H9 (cell line): ENCODE measurements around the gene IBA57. TPM values are rescaled to one million over a fixed set of nuclear protein-coding genes. Genes with fewer than 3 reads are reported as not detected.

Experiments
- DNase-seq: peaks from one replicate; pipeline ENCODE4 v3.0.0-alpha.2; 2017
- H2AFZ ChIP-seq: one replicate; pipeline ENCODE4 v1.6.1; 2013; ENCODE audit warnings: mild to moderate bottlenecking, low read length, control low read depth, moderate library complexity
- H2AK5ac ChIP-seq: 2 replicates; pipeline ENCODE4 v1.6.1; 2013; ENCODE audit warnings: low read length, control low read depth, mixed read lengths; ENCODE audit not compliant: insufficient read length
- H2BK120ac ChIP-seq: one replicate; pipeline ENCODE4 v1.6.1; 2013; ENCODE audit warnings: low read depth, mild to moderate bottlenecking, low read length, control low read depth, inconsistent platforms; ENCODE audit not compliant: poor library complexity, severe bottlenecking
- H2BK12ac ChIP-seq: 2 replicates; pipeline ENCODE4 v1.6.1; 2013; ENCODE audit warnings: low read length, control low read depth, mixed read lengths, low read depth; ENCODE audit not compliant: insufficient read length
- H2BK15ac ChIP-seq: 2 replicates; pipeline ENCODE4 v1.6.1; 2013; ENCODE audit warnings: low read depth, low read length, control low read depth
- H2BK20ac ChIP-seq: one replicate; pipeline ENCODE4 v1.6.1; 2013; ENCODE audit warnings: low read depth, mild to moderate bottlenecking, low read length, control low read depth, inconsistent platforms; ENCODE audit not compliant: poor library complexity, severe bottlenecking
- H2BK5ac ChIP-seq: 2 replicates; pipeline ENCODE4 v1.6.1; 2013; ENCODE audit warnings: low read length, control low read depth, mixed read lengths; ENCODE audit not compliant: insufficient read length
- H3K14ac ChIP-seq: 2 replicates; pipeline ENCODE4 v1.6.1; 2013; ENCODE audit warnings: low read length, control low read depth; ENCODE audit not compliant: insufficient read depth
- H3K18ac ChIP-seq: 2 replicates; pipeline ENCODE4 v1.6.1; 2013; ENCODE audit warnings: low read depth, mild to moderate bottlenecking, mixed read lengths, low read length, control low read depth; ENCODE audit not compliant: insufficient read length
- H3K23ac ChIP-seq: 2 replicates; pipeline ENCODE4 v1.6.1; 2013; ENCODE audit warnings: low read length, control low read depth, mixed read lengths, low read depth; ENCODE audit not compliant: insufficient read length
- H3K23me2 ChIP-seq: 2 replicates; pipeline ENCODE4 v1.6.1; 2013; ENCODE audit warnings: low read depth, mild to moderate bottlenecking, mixed read lengths, low read length, control low read depth; ENCODE audit not compliant: insufficient read length, poor library complexity, severe bottlenecking
- H3K27ac ChIP-seq: 2 replicates; pipeline ENCODE4 v1.5.1; 2013; ENCODE audit warnings: low read length, control low read depth, mixed read lengths, low read depth; ENCODE audit not compliant: insufficient read length
- H3K27me3 ChIP-seq: 2 replicates; pipeline ENCODE4 v1.6.1; 2013; ENCODE audit warnings: low read length, control low read depth, inconsistent platforms; ENCODE audit not compliant: insufficient read depth
- H3K4ac ChIP-seq: 2 replicates; pipeline ENCODE4 v1.6.1; 2013; ENCODE audit warnings: low read depth, mild to moderate bottlenecking, control low read depth, inconsistent platforms, low read length, moderate library complexity
- H3K4me1 ChIP-seq: 2 replicates; pipeline ENCODE4 v1.6.1; 2013; ENCODE audit warnings: low read length, control low read depth, inconsistent platforms; ENCODE audit not compliant: insufficient read depth
- H3K4me2 ChIP-seq: 2 replicates; pipeline ENCODE4 v1.6.1; 2013; ENCODE audit warnings: low read length, control low read depth, mixed read lengths; ENCODE audit not compliant: insufficient read length, insufficient read depth
- H3K56ac ChIP-seq: 2 replicates; pipeline ENCODE4 v1.6.1; 2013; ENCODE audit warnings: low read depth, mild to moderate bottlenecking, mixed read lengths, low read length, control low read depth; ENCODE audit not compliant: insufficient read length
- H3K79me1 ChIP-seq: 2 replicates; pipeline ENCODE4 v1.6.1; 2013; ENCODE audit warnings: low read depth, mild to moderate bottlenecking, moderate library complexity, low read length, control low read depth, inconsistent platforms; ENCODE audit not compliant: insufficient read depth, poor library complexity, severe bottlenecking
- H3K79me2 ChIP-seq: 2 replicates; pipeline ENCODE4 v1.6.1; 2013; ENCODE audit warnings: low read length, control low read depth, inconsistent platforms; ENCODE audit not compliant: insufficient read depth
- H3K9ac ChIP-seq: 2 replicates; pipeline ENCODE4 v1.6.1; 2013; ENCODE audit warnings: low read length, control low read depth, mixed read lengths; ENCODE audit not compliant: insufficient read length; ENCODE audit errors: extremely low read depth
- H3K9me3 ChIP-seq: one replicate; pipeline ENCODE4 v1.6.1; 2013; ENCODE audit warnings: low read depth, low read length, inconsistent platforms; ENCODE audit not compliant: control insufficient read depth
- H3T11ph ChIP-seq: one replicate; pipeline ENCODE4 v1.6.1; 2013; ENCODE audit warnings: mild to moderate bottlenecking, low read length, control low read depth, inconsistent platforms
- H4K20me1 ChIP-seq: one replicate; pipeline ENCODE4 v1.6.1; 2013; ENCODE audit not compliant: control insufficient read depth, insufficient read length, insufficient read depth
- H4K5ac ChIP-seq: 2 replicates; pipeline ENCODE4 v1.6.1; 2013; ENCODE audit warnings: low read depth, mild to moderate bottlenecking, mixed read lengths, low read length, control low read depth; ENCODE audit not compliant: insufficient read length
- H4K8ac ChIP-seq: replicated peaks from 2 replicates; pipeline ENCODE4 v1.6.1; 2013; ENCODE audit warnings: low read length, control low read depth, mixed read lengths, low read depth; ENCODE audit not compliant: insufficient read length
- H4K91ac ChIP-seq: 2 replicates; pipeline ENCODE4 v1.6.1; 2013; ENCODE audit warnings: low read depth, mild to moderate bottlenecking, moderate library complexity, mixed read lengths, low read length, control low read depth; ENCODE audit not compliant: insufficient read length
- H3K27ac Mint-ChIP-seq, 3 experiments: 2 replicates in 2 of 3; 3 replicates in 1 of 3; pipeline ENCODE4 v1.8.0; 2020 to 2021; ENCODE audit warnings: mixed read lengths in 3 of 3, mild to moderate bottlenecking in 1 of 3, moderate library complexity in 1 of 3
- H3K27me3 Mint-ChIP-seq: 2 replicates; pipeline ENCODE4 v1.8.0; 2021; ENCODE audit warnings: low read depth, mild to moderate bottlenecking, moderate library complexity, mixed read lengths
- H3K36me3 Mint-ChIP-seq, 3 experiments: 2 replicates in 2 of 3; 3 replicates in 1 of 3; pipeline ENCODE4 v1.8.0; 2020 to 2021; ENCODE audit warnings: low read depth in 3 of 3, mixed read lengths in 3 of 3; ENCODE audit not compliant: insufficient read depth in 1 of 3
- H3K4me1 Mint-ChIP-seq, 2 experiments: 2 replicates each; pipeline ENCODE4 v1.8.0; 2020; ENCODE audit warnings: mixed read lengths in 2 of 2
- H3K4me3 Mint-ChIP-seq, 2 experiments: 2 replicates in 1 of 2; 3 replicates in 1 of 2; pipeline ENCODE4 v1.8.0; 2020 to 2021; ENCODE audit warnings: mild to moderate bottlenecking in 2 of 2, mixed read lengths in 2 of 2, moderate library complexity in 1 of 2
- H3K9me3 Mint-ChIP-seq, 2 experiments: 2 replicates in 1 of 2; 3 replicates in 1 of 2; pipeline ENCODE4 v1.8.0; 2020; ENCODE audit warnings: mild to moderate bottlenecking in 2 of 2, mixed read lengths in 2 of 2, moderate library complexity in 1 of 2
- CTCF ChIP-seq: fragments of 200-600 bp; sonication (generic); conservative IDR thresholded peaks from 3 replicates; pipeline ENCODE4 v1.8.0; 2021; ENCODE audit warnings: antibody characterized with exemption, mild to moderate bottlenecking
- WGBS: extraction: QIAGEN DNeasy Blood & Tissue Kit; methylation state at CpG from one replicate; pipeline ENCODE4 v1.1.7; 2013; ENCODE audit warnings: missing lambda C conversion rate, low lambda C conversion rate, mixed read lengths; ENCODE audit not compliant: insufficient read length; ENCODE audit errors: extremely low coverage; 5-methylcytosine and 5-hydroxymethylcytosine counted together
- total RNA-seq: library from RNA; stranded (reverse); gene quantifications from 2 replicates; pipeline ENCODE4 v1.2.1, GENCODE V29; 2021

Gene IBA57
- total RNA-seq, 1 experiment from 2014 or later: 12.6 TPM

GRCh38 chr1:228164561-228165371, 838 bp upstream of the IBA57 start:
- WGBS: no CpG with 5 or more reads among the region's 20 CpGs
- no peaks in the 10 kb centered on the region for H3K79me1 ChIP-seq
- no peak overlapping the region for H3K4ac ChIP-seq
- H2BK5ac ChIP-seq: no peak overlapping the region
- H3K14ac ChIP-seq: no peak overlapping the region
- H2AK5ac ChIP-seq: no peak overlapping the region
- Mint-ChIP-seq H3K4me1 (peaks cover 15 to 30% of the 10 kb centered on the region in 2 experiments), H3K9me3 (peaks cover 0 to 2% of the 10 kb centered on the region in 2 experiments; a peak in 1 of 5 replicates), H3K36me3 (peaks cover 0 to 3% (median 2%) of the 10 kb centered on the region in 3 experiments; a peak in 2 of 7 replicates), H3K4me3 (peak overlapping the region; percentile 86 to 88), H3K27ac (peak overlapping the region; percentile 90 to 99 (median 99)), H3K27me3 (peaks cover 11% of the 10 kb centered on the region)
- H2BK120ac ChIP-seq: no peak overlapping the region
- no peak overlapping the region for H2AFZ ChIP-seq
- no peak overlapping the region for H4K5ac ChIP-seq
- no peaks in the 10 kb centered on the region; the same call in 1 of the 2 replicates for H3K4me1 ChIP-seq
- no peaks in the 10 kb centered on the region for H4K20me1 ChIP-seq
- no peak overlapping the region for H3K56ac ChIP-seq
- DNase-seq: no peak
- H3K9me3 ChIP-seq: no peaks in the 10 kb centered on the region
- no peak overlapping the region for H3K27ac ChIP-seq
- no peak overlapping the region for H2BK15ac ChIP-seq
- H3K4me2 ChIP-seq: peak overlapping the region; percentile 45
- H3K79me2 ChIP-seq: no peaks in the 10 kb centered on the region
- no peaks in the 10 kb centered on the region for H3K27me3 ChIP-seq
- no peak overlapping the region for H3K18ac ChIP-seq
- no peak overlapping the region for H4K8ac ChIP-seq
- H2BK12ac ChIP-seq: no peak overlapping the region
- no peak overlapping the region for H3K23ac ChIP-seq
- no peak overlapping the region for H4K91ac ChIP-seq
- no peak overlapping the region for H2BK20ac ChIP-seq
- H3K9ac ChIP-seq: peak overlapping the region; percentile 23
- H3T11ph ChIP-seq: no peak overlapping the region
- TF ChIP-seq CTCF: no peak
- peaks cover 2% of the 10 kb centered on the region for H3K23me2 ChIP-seq
